Fibroblast of lung (primary cell): ENCODE measurements around the gene CASR. TPM values are rescaled to one million over a fixed set of nuclear protein-coding genes. Genes with fewer than 3 reads are reported as not detected.

Experiments used
- DNase-seq, 2 donors: peaks; one replicate each; pipeline versions ENCODE4 v3.0.0 to v3.0.0-alpha.2; 2010; ENCODE audit warnings: low read depth in 2 of 2
- H2AFZ ChIP-seq: 2 replicates; pipeline ENCODE4 v1.5.1; 2012; ENCODE audit warnings: low read length, control low read depth, inconsistent platforms
- H3K27ac ChIP-seq: 2 replicates; pipeline ENCODE4 v1.5.1; 2011; ENCODE audit warnings: low read length, control low read depth; ENCODE audit not compliant: insufficient read depth
- H3K27me3 ChIP-seq: 2 replicates; pipeline ENCODE4 v1.5.1; 2011; ENCODE audit warnings: mild to moderate bottlenecking, low read length; ENCODE audit not compliant: control insufficient read depth, insufficient read depth
- H3K36me3 ChIP-seq: 2 replicates; pipeline ENCODE4 v1.5.1; 2011; ENCODE audit warnings: low read length; ENCODE audit not compliant: control insufficient read depth, insufficient read depth
- H3K4me1 ChIP-seq: 2 replicates; pipeline ENCODE4 v1.5.1; 2011; ENCODE audit warnings: low read length; ENCODE audit not compliant: control insufficient read depth, insufficient read depth; ENCODE audit errors: extremely low read depth
- H3K4me2 ChIP-seq: 2 replicates; pipeline ENCODE4 v1.5.1; 2011; ENCODE audit warnings: low read length, control low read depth; ENCODE audit not compliant: insufficient read depth; ENCODE audit errors: extremely low read depth
- H3K4me3 ChIP-seq, 4 experiments: fragments of 200-600 bp in 1 of 4; sonication (generic) in 1 of 4; replicated peaks in 1 of 4; 2 replicates each; pipeline ENCODE4 v1.5.1; 2011 to 2016; ENCODE audit warnings: low read length in 4 of 4, low read depth in 3 of 4, mild to moderate bottlenecking in 3 of 4, control low read depth in 2 of 4, inconsistent platforms in 1 of 4, mixed read lengths in 1 of 4; ENCODE audit not compliant: insufficient read depth in 1 of 4; ENCODE audit errors: control extremely low read depth in 1 of 4
- H3K79me2 ChIP-seq: 2 replicates; pipeline ENCODE4 v1.5.1; 2012; ENCODE audit warnings: mild to moderate bottlenecking, low read length, inconsistent platforms; ENCODE audit not compliant: control insufficient read depth, insufficient read depth
- H3K9ac ChIP-seq: 2 replicates; pipeline ENCODE4 v1.5.1; 2011; ENCODE audit warnings: mild to moderate bottlenecking, low read length, control low read depth; ENCODE audit not compliant: insufficient read depth
- H3K9me3 ChIP-seq: 2 replicates; pipeline ENCODE4 v1.5.1; 2012; ENCODE audit warnings: low read depth, low read length; ENCODE audit not compliant: control insufficient read depth, insufficient read depth
- H4K20me1 ChIP-seq: 2 replicates; pipeline ENCODE4 v1.5.1; 2011; ENCODE audit warnings: low read length; ENCODE audit not compliant: control insufficient read depth, insufficient read depth; ENCODE audit errors: extremely low read depth
- CTCF ChIP-seq, 2 donors: IDR thresholded peaks in 1 of 2; conservative IDR thresholded peaks in 1 of 2; 1 replicate in 1 of 2; 2 replicates in 1 of 2; pipeline ENCODE4 v1.5.1; 2011 to 2012; ENCODE audit warnings: low read length in 2 of 2, control low read depth in 1 of 2, inconsistent platforms in 1 of 2, low read depth in 1 of 2, mild to moderate bottlenecking in 1 of 2
- EZH2 ChIP-seq: IDR thresholded peaks from 2 replicates; pipeline ENCODE4 v1.5.1; 2012; ENCODE audit warnings: low read length, control low read depth, mild to moderate bottlenecking; ENCODE audit errors: missing control alignments
- polyA plus RNA-seq, 2 donors: library from polyadenylated mRNA; depleted of rRNA in 1 of 2; stranded (reverse) in 1 of 2; unstranded in 1 of 2; fragments of >200 nt; gene quantifications; 2 replicates each; pipeline ENCODE4 v1.2.1, GENCODE V29; 2011 to 2012; ENCODE audit warnings: missing spikeins in 1 of 2
- total RNA-seq: library from RNA; depleted of rRNA; stranded (reverse); fragments of >200 nt; gene quantifications from 2 replicates; pipeline ENCODE4 v1.2.1, GENCODE V29; 2014

Gene CASR
- total and polyA plus RNA-seq, 2 donors (not counting 1 experiment from before 2014, with no cell fraction given), result under 0.01 TPM; not detected in 1

- H3K9me3 ChIP-seq, result no peaks in the 10 kb centered on the region
- TF ChIP-seq EZH2 (no peak), CTCF (conservative IDR thresholded peaks at IDR 0.05 in 1 of 2, IDR thresholded peaks at IDR 0.05 in 1 of 2; ENCODE audit: low read depth in 1 of 2, low read length in 2 of 2) (no peak)
- no peak overlapping the region for H3K4me3 ChIP-seq
These were observed 7.1 kb downstream of the CASR start for GRCh38 chr3:122190525-122190924.

GRCh38 chr3:122198966-122199365 lies 15.5 kb downstream of the CASR start:
- DNase-seq, result no peak

More at GRCh38 chr3:122190525-122190924, 7.1 kb downstream of the CASR start:
- Histone ChIP-seq H3K4me1 (no peaks in the 10 kb centered on the region), H3K27me3 (no peaks in the 10 kb centered on the region), H3K79me2 (no peaks in the 10 kb centered on the region), H2AFZ (no peak overlapping the region), H3K4me2 (no peak overlapping the region), H3K36me3 (no peaks in the 10 kb centered on the region), H3K9ac (no peak overlapping the region), H4K20me1 (no peaks in the 10 kb centered on the region), H3K27ac (no peak overlapping the region)
- DNase-seq, result no peak

GRCh38 chr3:122199552-122199951 lies 16.1 kb downstream of the CASR start:
- H3K36me3 ChIP-seq, result no peaks in the 10 kb centered on the region
- H3K9me3 ChIP-seq, result no peaks in the 10 kb centered on the region
- TF ChIP-seq CTCF (conservative IDR thresholded peaks at IDR 0.05 in 1 of 2, IDR thresholded peaks at IDR 0.05 in 1 of 2; ENCODE audit: low read depth in 1 of 2, low read length in 2 of 2) (no peak), EZH2 (no peak)
- H3K9ac ChIP-seq, result no peak overlapping the region
- no peaks in the 10 kb centered on the region for H3K27me3 ChIP-seq
- no peaks in the 10 kb centered on the region for H4K20me1 ChIP-seq
- no peak for DNase-seq
- no peak overlapping the region for H3K27ac ChIP-seq
- H2AFZ ChIP-seq, result no peak overlapping the region
- no peaks in the 10 kb centered on the region for H3K79me2 ChIP-seq
- no peaks in the 10 kb centered on the region for H3K4me1 ChIP-seq
- no peak overlapping the region for H3K4me2 ChIP-seq
- H3K4me3 ChIP-seq, result no peak overlapping the region

More at GRCh38 chr3:122198966-122199365, 15.5 kb downstream of the CASR start:
- Histone ChIP-seq H3K9ac (no peak overlapping the region), H2AFZ (no peak overlapping the region), H3K4me3 (no peak overlapping the region), H3K27ac (no peak overlapping the region), H3K36me3 (no peaks in the 10 kb centered on the region), H3K4me2 (no peak overlapping the region), H3K79me2 (no peaks in the 10 kb centered on the region), H3K27me3 (no peaks in the 10 kb centered on the region), H3K9me3 (no peaks in the 10 kb centered on the region), H4K20me1 (no peaks in the 10 kb centered on the region), H3K4me1 (no peaks in the 10 kb centered on the region)
- TF ChIP-seq EZH2 (no peak), CTCF (conservative IDR thresholded peaks at IDR 0.05 in 1 of 2, IDR thresholded peaks at IDR 0.05 in 1 of 2; ENCODE audit: low read depth in 1 of 2, low read length in 2 of 2) (no peak)
